GM18511 (cell line): ENCODE results near the gene DENND5B.
"Not testable (repeated sequence)": the region's sequence is repeated elsewhere in the genome, so short reads cannot be mapped to it uniquely, and the experiment has no call there.

Experiments
- ATAC-seq: cut with Tn5 transposase; IDR thresholded peaks from one replicate; pipeline ENCODE4 v1.9.1; 2021; ENCODE audit warnings: mild to moderate bottlenecking, moderate library complexity; ENCODE audit not compliant: unreplicated experiment

DENND5B gene

DNA sequence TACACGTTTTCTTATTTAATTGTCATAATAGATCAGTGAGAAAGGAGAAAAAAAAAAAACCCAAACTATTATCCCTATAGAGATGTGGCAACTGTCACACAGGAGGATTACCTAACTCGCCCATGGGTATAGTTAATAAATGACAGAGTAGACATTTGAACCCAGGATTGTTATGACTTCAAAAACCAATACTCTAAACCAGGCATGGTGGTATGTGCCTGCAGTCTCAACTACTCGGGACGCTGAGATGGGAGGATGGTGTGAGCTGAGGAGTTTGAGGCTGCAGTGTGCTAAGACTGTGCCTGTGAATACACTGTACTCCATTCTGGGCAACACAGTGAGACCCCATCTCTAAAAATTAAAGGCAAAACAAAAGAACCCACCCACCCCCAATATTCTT, 114.5 kb downstream of the DENND5B start:
- ATAC-seq = no peak

GRCh38 chr12:31475610-31476009, 115.3 kb downstream of the DENND5B start:
- not testable (repeated sequence) for ATAC-seq

GRCh38 chr12:31474751-31475150, 116.2 kb downstream of the DENND5B start:
- no peak for ATAC-seq

GRCh38 chr12:31471823-31472222, 119.1 kb downstream of the DENND5B start:
- ATAC-seq = no peak

DNA sequence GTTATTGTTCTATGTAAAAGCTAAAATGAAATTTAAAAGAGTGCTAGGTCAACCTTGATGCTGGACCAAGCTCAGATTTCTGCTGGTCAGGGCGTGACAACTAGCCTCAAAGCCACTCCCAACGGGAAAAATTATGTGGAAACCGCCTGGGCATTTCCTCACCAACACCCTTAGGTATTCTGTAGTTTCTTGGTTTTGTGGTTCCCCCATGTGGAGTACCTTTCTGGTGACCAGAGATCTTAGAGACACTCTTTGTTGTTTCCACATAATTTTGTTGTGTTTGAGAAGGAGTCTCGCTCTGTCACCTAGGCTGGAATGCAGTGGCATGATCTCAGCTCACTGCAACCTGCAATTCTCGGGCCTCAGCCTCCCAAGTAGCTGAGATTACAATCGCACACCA, 119.9 kb downstream of the DENND5B start:
- no peak for ATAC-seq

DNA sequence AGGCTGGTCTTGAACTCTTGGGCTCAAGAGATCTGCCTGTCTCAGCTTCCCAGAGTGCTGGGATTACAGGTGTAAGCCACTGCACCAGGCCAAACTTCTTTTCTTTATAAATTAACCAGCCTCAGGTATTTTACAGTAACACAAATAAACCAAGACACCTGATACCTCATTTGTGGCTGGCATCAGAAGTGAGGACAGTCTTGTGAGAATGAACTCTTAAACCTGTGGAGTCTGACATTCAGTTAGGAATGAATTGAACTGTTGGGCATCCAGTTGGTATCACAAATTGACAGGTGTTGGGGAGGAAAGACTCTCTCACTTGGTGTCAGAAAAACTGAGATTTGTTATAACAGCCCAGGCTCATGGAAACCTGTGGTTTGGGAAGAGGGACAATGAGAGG, 120.5 kb downstream of the DENND5B start:
- ATAC-seq = no peak

DNA sequence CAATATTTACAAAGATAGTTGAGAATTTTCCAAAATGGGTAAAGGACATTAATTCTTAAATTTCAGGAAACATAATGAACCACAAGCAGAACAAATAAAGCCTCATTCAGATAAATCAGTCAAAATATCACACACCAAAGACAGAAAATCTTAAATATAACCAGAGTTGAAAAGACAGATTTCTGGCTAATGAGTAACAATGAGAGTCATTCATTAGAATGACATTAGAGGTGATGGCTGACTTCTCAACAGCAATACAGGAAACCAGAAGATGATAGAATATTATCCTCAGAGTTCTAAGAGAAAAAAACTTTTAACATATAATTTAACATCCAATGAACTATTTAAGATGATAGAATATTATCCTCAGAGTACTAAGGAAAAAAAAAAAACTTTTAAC, 124.2 kb downstream of the DENND5B start:
- peak; percentile 62 for ATAC-seq

DNA sequence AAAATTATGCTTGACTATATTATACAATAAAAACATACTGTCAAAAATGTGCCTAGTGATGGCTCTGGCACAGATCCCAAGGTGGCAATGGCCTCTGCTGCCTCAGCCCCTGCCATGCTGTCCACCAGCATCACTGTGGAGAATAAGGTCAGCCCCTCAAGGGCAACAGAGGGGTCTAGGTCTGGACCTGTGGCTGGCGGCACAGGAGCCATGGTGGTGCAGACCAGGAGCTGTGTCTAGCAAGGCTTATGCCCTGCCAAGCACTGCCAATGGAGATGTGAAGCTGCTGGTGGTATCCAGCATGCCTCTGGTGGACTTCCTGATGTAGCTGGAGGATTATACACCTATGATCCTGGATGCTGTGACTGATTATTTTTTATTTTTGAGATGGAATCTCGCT, 125.9 kb downstream of the DENND5B start:
- no peak for ATAC-seq

DNA sequence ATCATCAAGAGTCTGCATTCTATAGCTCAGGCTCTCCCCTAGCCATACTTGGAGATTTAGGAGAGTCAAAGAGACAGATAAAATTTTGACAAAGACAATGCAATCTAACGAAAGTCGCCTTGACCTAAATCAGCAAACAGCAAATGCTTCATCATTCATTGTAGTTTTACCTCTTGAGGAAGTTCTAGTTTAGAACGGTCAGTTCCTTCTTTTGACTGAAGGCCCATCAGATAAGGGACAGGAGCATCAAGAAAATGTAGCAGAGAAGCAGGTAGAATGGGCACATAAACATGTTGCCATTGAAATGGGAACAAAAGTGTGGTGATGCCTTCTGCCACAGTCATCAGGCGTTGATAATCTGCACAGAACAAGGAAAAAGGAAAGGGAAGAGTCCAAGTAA, 130.9 kb downstream of the DENND5B start:
- ATAC-seq = no peak

DNA sequence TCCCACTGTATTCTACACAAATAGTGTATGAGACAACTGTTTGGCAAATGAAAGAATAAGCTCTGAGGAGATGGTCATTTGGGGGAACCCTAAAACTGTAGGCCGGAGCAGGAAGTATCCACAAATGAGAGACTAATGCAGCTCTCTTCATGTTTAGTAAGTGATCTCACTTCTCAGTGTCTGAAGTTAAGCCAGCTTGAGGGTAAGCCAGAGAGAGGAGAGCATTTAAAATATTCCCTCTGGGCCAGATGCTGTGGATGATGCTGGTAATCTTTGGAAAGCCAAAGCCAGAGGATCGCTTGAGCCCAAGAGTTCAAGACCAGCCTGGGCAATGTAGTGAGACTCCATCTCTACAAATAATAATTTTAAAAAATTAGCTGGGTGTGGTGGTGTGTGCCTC, 134.4 kb downstream of the DENND5B start:
- no peak for ATAC-seq

DNA sequence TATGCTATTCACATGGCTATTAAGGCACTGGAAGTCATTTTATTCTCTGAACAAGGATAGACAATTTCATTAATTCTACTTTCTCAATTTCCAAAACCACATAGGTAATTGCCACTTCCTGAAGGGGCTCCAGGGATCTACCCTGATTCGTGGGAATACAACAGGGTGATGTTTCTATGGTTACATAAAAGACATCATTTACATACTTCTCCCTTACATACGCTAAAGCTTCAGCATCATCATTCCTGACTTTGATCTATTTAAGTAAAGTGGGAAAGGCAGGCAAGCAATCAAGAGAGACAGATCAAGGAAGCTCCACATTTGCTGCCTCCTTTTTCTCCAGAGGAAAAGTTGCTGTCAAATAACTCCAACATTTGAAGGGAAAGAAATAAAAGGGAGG, 146.2 kb downstream of the DENND5B start:
- ATAC-seq = no peak

- ATAC-seq = no peak
These were observed 150.3 kb downstream of the DENND5B start for GRCh38 chr12:31440586-31440985.

DNA sequence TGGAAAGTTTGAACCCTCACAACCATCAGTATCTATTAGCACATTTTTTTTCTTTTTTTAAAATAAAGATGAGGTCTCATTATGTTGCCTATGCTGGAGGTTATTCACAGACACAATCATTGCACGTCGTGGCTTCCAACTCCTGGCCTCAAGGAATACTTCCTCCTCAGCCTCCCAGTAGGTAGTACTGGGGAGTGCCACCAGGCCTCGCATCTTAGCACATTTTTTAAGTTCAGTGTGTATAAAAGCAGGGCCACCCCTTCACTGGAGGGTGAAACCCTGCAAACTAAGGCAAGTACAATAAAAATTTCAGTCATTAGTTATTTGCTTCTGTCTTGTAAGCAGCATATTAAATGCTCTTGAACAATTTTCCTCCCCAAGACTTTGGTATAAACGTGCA, 150.8 kb downstream of the DENND5B start:
- ATAC-seq = no peak

GRCh38 chr12:31431721-31432240, 159.2 kb downstream of the DENND5B start:
- ATAC-seq = no peak

DNA sequence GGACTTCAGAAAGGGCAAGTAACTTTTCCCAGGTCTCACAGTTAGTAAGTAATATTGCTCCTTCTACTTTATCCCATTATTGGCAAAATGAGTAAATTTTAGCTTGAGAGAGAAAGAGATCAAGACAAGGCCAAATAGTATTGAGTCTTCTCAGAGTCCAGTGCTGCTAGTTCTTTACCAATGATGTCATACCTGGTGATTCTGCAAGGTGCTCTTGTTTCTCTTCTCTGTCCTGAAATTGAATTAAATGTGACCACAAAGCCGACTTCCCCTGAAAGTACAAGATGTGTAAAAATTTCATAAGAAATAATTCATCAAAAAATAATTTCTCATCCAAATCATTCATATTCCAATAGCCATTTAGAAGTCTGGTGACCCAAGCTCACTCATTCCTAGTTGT, 167.5 kb downstream of the DENND5B start:
- ATAC-seq = no peak

- ATAC-seq = no peak
These were observed 178.6 kb downstream of the DENND5B start for GRCh38 chr12:31412292-31412801.

DNA sequence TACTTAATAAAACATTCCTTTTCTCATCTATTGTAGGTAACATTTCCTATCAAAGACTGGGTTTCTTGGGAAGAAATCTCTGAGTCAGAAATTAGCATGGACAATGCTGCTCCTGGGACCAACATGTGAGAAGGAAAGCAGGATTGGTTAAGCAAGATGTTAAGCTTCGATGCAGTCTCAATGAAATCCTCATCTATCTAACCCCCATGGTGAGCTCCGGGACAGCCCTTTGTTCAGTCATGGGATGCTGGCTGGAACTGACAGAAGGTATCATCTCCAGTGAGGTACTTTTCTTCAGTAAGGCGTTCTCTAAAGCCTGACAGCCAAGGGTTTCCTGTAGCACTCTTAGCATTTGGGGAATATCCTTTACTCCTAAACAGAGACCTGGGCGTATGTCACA, 182.2 kb downstream of the DENND5B start:
- no peak for ATAC-seq

DNA sequence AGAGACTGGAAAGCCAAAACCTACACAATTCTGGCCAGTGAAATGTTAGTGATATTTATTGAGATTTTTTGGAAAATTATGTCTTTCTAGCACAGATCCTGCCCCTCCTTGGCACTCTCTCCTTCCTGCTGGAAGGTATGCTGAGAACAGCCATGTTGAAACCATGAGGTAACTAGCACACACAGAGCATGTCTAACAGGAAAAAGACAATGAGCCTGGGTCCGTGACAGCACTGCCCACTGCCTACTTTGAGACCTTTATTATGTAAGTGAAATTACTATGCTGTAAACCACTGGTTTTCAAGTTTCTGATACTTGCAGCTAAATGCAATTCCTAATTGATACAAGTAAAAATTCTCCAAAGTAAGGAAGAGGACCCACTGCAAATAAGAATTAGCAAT, 183.4 kb downstream of the DENND5B start:
- no peak for ATAC-seq

GRCh38 chr12:31406345-31406744, 184.6 kb downstream of the DENND5B start:
- ATAC-seq = peak; percentile 76

DNA sequence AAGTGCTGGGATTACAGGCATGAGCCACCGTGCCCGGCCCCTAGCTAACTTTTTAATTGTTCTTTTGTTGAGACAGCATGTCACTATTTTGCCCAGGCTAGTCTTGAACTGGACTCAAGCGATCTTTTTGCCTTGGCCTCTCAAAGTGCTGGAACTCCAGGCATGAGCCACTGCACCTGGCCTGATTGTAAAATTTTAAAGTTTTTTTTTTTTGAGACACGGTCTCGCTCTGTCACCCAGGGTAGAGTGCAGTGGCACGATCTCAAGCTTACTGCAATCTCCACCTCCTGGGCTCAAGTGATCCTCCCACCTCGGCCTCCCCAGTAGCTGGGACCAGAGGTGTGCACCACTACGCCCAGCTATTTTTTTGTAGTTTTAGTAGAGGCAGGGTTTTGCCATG, 185.9 kb downstream of the DENND5B start:
- ATAC-seq = no peak

DNA sequence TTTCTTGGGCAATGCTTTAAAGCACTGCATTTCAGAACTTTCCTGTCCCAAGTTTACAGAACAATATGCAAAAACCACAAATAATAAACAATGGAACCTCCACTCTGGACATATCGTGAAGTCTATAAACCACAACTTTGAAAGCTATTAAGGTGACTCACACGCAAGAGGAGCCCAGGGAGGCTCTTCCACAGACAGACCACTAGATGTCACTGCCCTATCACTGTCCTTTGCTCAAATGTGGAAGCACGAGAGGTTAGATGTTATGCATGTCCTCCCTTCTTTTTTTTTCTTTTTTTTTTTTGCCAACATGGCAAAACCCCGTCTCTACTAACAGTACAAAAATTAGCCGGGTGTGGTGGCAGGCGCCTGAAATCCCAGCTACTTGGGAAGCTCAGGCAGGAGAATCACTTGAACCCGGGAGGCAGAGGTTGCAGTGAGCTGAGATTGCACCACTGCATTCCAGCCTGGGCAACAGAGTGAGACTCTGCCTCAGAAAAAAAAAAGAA, 187.8 kb downstream of the DENND5B start:
- ATAC-seq = peak; percentile 77

GRCh38 chr12:31393004-31393550, 197.9 kb downstream of the DENND5B start:
- ATAC-seq = no peak

DNA sequence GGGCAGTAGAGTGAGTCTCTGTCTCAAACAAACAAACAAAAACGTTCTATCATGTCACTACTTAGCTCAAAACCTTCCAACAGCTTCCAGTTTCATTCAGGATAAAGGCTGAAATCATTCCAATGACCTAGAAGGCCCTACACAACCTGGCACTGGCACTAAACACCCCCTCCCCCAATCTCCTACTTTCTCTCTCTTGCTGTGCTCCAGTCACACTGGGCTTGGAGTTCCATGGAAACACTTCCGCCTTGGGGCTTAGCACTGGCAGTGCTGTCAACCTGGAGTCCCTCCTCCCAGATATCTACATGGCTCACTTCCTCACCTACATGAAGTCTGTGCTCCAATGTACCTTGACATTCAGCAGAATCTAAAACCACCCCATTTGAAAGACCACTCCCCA, 199.9 kb downstream of the DENND5B start:
- ATAC-seq = no peak
